HCT116 (cell line): ENCODE results near the gene GNAI1. TPM values are rescaled to one million over a fixed set of nuclear protein-coding genes. Genes with fewer than 3 reads are reported as not detected.

Source experiments
- ATAC-seq: fragments of 200-7000 bp; cut with Tn5 transposase; 2 replicates; pipeline ENCODE4 v1.9.1; 2020; ENCODE audit warnings: mild to moderate bottlenecking, moderate library complexity
- BruUV-seq: library from RNA; stranded (reverse); fragments of 400-500 nt; replicated peaks from 2 replicates; lab custom pipeline; 2021; lab: Mats Ljungman, UMichigan
- CTCF ChIA-PET: fragments of 300-600 bp; sonication (Branson Sonifier 250); formaldehyde crosslinking; loops from one replicate; lab custom pipeline; 2021; ENCODE audit warnings: antibody characterized with exemption; lab: Charles Lee
- POLR2A ChIA-PET: fragments of 300-600, 350-600 bp; sonication (Branson Sonifier 250); formaldehyde crosslinking; loops from one replicate; lab custom pipeline; 2021; ENCODE audit warnings: antibody characterized with exemption; lab: Charles Lee
- RAD21 ChIA-PET, 2 experiments: fragments of 300-600 bp; sonication (Branson Sonifier 250); formaldehyde crosslinking; loops; one replicate each; lab custom pipeline; 2023; ENCODE audit warnings: low total read pairs in 2 of 2; ENCODE audit not compliant: uncharacterized antibody in 2 of 2, unreplicated experiment in 2 of 2, low non-redundant PET in 1 of 2; lab: Charles Lee
- DNase-seq: peaks from one replicate; pipeline ENCODE4 v3.0.0-alpha.2; 2010; ENCODE audit warnings: low read depth, low spot score
- H2AFZ ChIP-seq: fragments of 200-600 bp; shearing (Covaris generic), sonication (generic); 2 replicates; pipeline ENCODE4 v1.6.1; 2017; ENCODE audit warnings: low read depth, mixed run types, mixed read lengths, antibody characterized with exemption, low read length; ENCODE audit not compliant: poor library complexity, severe bottlenecking
- H3K27ac ChIP-seq: 2 replicates; pipeline ENCODE4 v1.5.1; 2012; ENCODE audit warnings: low read depth, low read length
- H3K27me3 ChIP-seq: fragments of 200-600 bp; sonication (generic); 2 replicates; pipeline ENCODE4 v1.6.1; 2016; ENCODE audit warnings: mixed run types, low read length, mixed read lengths; ENCODE audit not compliant: insufficient read depth
- H3K36me3 ChIP-seq, 2 experiments: fragments of 200-500 bp in 1 of 2; fragments of 200-600 bp in 1 of 2; sonication (Bioruptor generic) in 1 of 2; sonication (generic) in 1 of 2; 2 replicates each; pipeline versions ENCODE4 v1.5.1 to v1.6.1; 2014 to 2016; ENCODE audit warnings: low read length in 2 of 2, inconsistent platforms in 1 of 2, mixed read lengths in 1 of 2, mixed run types in 1 of 2; ENCODE audit not compliant: insufficient read depth in 2 of 2, control insufficient read depth in 1 of 2
- H3K4me1 ChIP-seq, 2 experiments: fragments of 200-600 bp in 1 of 2; sonication (generic) in 1 of 2; 2 replicates each; pipeline versions ENCODE4 v1.5.1 to v1.6.1; 2012 to 2017; ENCODE audit warnings: low read length in 2 of 2, inconsistent platforms in 1 of 2, mild to moderate bottlenecking in 1 of 2, mixed read lengths in 1 of 2, mixed run types in 1 of 2, moderate library complexity in 1 of 2; ENCODE audit not compliant: insufficient read depth in 2 of 2, control insufficient read depth in 1 of 2
- H3K4me2 ChIP-seq: fragments of 200-600 bp; sonication (generic); 2 replicates; pipeline ENCODE4 v1.6.1; 2017; ENCODE audit warnings: mixed run types, low read length, mixed read lengths
- H3K4me3 ChIP-seq, 2 experiments: fragments of 200-600 bp in 1 of 2; sonication (generic) in 1 of 2; replicated peaks in 1 of 2; 2 replicates each; pipeline ENCODE4 v1.5.1; 2011 to 2016; ENCODE audit warnings: low read length in 2 of 2, control low read depth in 1 of 2, low read depth in 1 of 2, mild to moderate bottlenecking in 1 of 2, mixed read lengths in 1 of 2, mixed run types in 1 of 2
- H3K79me2 ChIP-seq: fragments of 200-600 bp; sonication (generic); 2 replicates; pipeline ENCODE4 v1.6.1; 2017; ENCODE audit warnings: mild to moderate bottlenecking, mixed run types, low read length, moderate library complexity, mixed read lengths; ENCODE audit not compliant: insufficient read depth
- H3K9ac ChIP-seq: fragments of 200-600 bp; sonication (generic); 2 replicates; pipeline ENCODE4 v1.6.1; 2016; ENCODE audit warnings: low read length, mixed read lengths
- H3K9me2 ChIP-seq: fragments of 200-600 bp; sonication (generic), shearing (Covaris generic); 2 replicates; pipeline ENCODE4 v1.6.1; 2017; ENCODE audit warnings: mixed run types, mild to moderate bottlenecking, moderate library complexity; ENCODE audit not compliant: insufficient read depth
- H3K9me3 ChIP-seq, 2 experiments: fragments of 200-500 bp in 1 of 2; fragments of 200-600 bp in 1 of 2; sonication (Bioruptor generic) in 1 of 2; sonication (generic) in 1 of 2; 2 replicates each; pipeline ENCODE4 v1.6.1; 2014 to 2017; ENCODE audit warnings: low read length in 2 of 2, mixed read lengths in 2 of 2, inconsistent platforms in 1 of 2, low read depth in 1 of 2, mild to moderate bottlenecking in 1 of 2, mixed run types in 1 of 2, moderate library complexity in 1 of 2; ENCODE audit not compliant: control insufficient read depth in 1 of 2, insufficient read depth in 1 of 2
- H4K20me1 ChIP-seq: fragments of 200-600 bp; sonication (generic), shearing (Covaris generic); 2 replicates; pipeline ENCODE4 v1.6.1; 2017; ENCODE audit warnings: mixed run types, mild to moderate bottlenecking, moderate library complexity; ENCODE audit not compliant: insufficient read depth
- CTCF ChIP-seq, 3 experiments: fragments of 200-600 bp in 1 of 3; sonication (generic) in 1 of 3; IDR thresholded peaks in 2 of 3; conservative IDR thresholded peaks in 1 of 3; 2 replicates each; pipeline ENCODE4 v1.5.1; 2012 to 2017; ENCODE audit warnings: low read depth in 2 of 3, low read length in 2 of 3, antibody characterized with exemption in 1 of 3, borderline replicate concordance in 1 of 3, control low read depth in 1 of 3, mild to moderate bottlenecking in 1 of 3, mixed read lengths in 1 of 3, mixed run types in 1 of 3, moderate library complexity in 1 of 3; ENCODE audit not compliant: insufficient read depth in 1 of 3
- SP1 ChIP-seq: IDR thresholded peaks from 2 replicates; pipeline ENCODE4 v1.6.1; 2012; ENCODE audit warnings: low read depth
- YY1 ChIP-seq: IDR thresholded peaks from 2 replicates; pipeline ENCODE4 v1.6.1; 2011; ENCODE audit warnings: low read length, low read depth, moderate library complexity, mild to moderate bottlenecking; ENCODE audit not compliant: insufficient replicate concordance; ENCODE audit errors: extremely low read depth
- ZFX ChIP-seq: fragments of 450-650 bp; IDR thresholded peaks from 2 replicates; pipeline ENCODE4 v1.6.1; 2017
- ZNF274 ChIP-seq: fragments of 200-500 bp; sonication (Bioruptor generic); IDR thresholded peaks from 2 replicates; pipeline ENCODE4 v1.6.1; 2014; ENCODE audit warnings: mild to moderate bottlenecking, low read depth, low read length, inconsistent platforms
- intact Hi-C: fragments of 100-400 bp; cut with micrococcal nuclease; formaldehyde crosslinking; loops from 2 replicates; pipeline ENCODE4 v1.10.0; 2022
- total RNA-seq: library from RNA; stranded (reverse); gene quantifications from one replicate; pipeline ENCODE4 v1.2.1, GENCODE V29; 2021; ENCODE audit not compliant: unreplicated experiment
- TF ChIP-seq, protein P1 (sequence below): IDR thresholded peaks from 2 replicates; pipeline ENCODE4 v1.6.1; 2012
- TF ChIP-seq, protein P2 (sequence below): IDR thresholded peaks from 2 replicates; pipeline ENCODE4 v1.6.1; 2012; ENCODE audit warnings: low read depth
- TF ChIP-seq, protein P3 (sequence below): IDR thresholded peaks from 2 replicates; pipeline ENCODE4 v1.6.1; 2011; ENCODE audit warnings: mild to moderate bottlenecking, low read length, moderate library complexity; ENCODE audit not compliant: insufficient replicate concordance; ENCODE audit errors: extremely low read depth

GNAI1 gene
- total RNA-seq, 1 experiment from 2014 or later = 148 TPM

GRCh38 chr7:80197627-80198026, 63.0 kb downstream of the GNAI1 start:
- Histone ChIP-seq H2AFZ (no peak overlapping the region), H3K9me2 (no peaks in the 10 kb centered on the region), H3K27me3 (no peaks in the 10 kb centered on the region), H4K20me1 (peaks cover 30% of the 10 kb centered on the region; the same call in 1 of the 2 replicates), H3K9me3 (no peaks in the 10 kb centered on the region), H3K9ac (no peak overlapping the region), H3K36me3 (peaks cover 21 to 35% of the 10 kb centered on the region in 2 experiments), H3K79me2 (peaks cover 100% of the 10 kb centered on the region), H3K4me2 (no peak overlapping the region), H3K4me3 (no peak overlapping the region), H3K4me1 (no peaks in the 10 kb centered on the region), H3K27ac (no peak overlapping the region)
- CTCF ChIA-PET = no interaction called here
- DNase-seq (no peak), ATAC-seq (no peak)
- no TSS peak for BruUV-seq
- no peak for TF ChIP-seq SP1
- no peak for TF ChIP-seq CTCF (IDR thresholded peaks at IDR 0.05 in 2 of 3, conservative IDR thresholded peaks at IDR 0.05 in 1 of 3; ENCODE audit: borderline replicate concordance in 1 of 3, insufficient read depth in 1 of 3, low read depth in 2 of 3, low read length in 2 of 3)
- TF ChIP-seq, protein P1, sequence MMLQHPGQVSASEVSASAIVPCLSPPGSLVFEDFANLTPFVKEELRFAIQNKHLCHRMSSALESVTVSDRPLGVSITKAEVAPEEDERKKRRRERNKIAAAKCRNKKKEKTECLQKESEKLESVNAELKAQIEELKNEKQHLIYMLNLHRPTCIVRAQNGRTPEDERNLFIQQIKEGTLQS = no peak
- no peak for TF ChIP-seq ZNF274
- TF ChIP-seq, protein P2, sequence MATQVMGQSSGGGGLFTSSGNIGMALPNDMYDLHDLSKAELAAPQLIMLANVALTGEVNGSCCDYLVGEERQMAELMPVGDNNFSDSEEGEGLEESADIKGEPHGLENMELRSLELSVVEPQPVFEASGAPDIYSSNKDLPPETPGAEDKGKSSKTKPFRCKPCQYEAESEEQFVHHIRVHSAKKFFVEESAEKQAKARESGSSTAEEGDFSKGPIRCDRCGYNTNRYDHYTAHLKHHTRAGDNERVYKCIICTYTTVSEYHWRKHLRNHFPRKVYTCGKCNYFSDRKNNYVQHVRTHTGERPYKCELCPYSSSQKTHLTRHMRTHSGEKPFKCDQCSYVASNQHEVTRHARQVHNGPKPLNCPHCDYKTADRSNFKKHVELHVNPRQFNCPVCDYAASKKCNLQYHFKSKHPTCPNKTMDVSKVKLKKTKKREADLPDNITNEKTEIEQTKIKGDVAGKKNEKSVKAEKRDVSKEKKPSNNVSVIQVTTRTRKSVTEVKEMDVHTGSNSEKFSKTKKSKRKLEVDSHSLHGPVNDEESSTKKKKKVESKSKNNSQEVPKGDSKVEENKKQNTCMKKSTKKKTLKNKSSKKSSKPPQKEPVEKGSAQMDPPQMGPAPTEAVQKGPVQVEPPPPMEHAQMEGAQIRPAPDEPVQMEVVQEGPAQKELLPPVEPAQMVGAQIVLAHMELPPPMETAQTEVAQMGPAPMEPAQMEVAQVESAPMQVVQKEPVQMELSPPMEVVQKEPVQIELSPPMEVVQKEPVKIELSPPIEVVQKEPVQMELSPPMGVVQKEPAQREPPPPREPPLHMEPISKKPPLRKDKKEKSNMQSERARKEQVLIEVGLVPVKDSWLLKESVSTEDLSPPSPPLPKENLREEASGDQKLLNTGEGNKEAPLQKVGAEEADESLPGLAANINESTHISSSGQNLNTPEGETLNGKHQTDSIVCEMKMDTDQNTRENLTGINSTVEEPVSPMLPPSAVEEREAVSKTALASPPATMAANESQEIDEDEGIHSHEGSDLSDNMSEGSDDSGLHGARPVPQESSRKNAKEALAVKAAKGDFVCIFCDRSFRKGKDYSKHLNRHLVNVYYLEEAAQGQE = no peak
- no peak for TF ChIP-seq YY1
- TF ChIP-seq, protein P3, sequence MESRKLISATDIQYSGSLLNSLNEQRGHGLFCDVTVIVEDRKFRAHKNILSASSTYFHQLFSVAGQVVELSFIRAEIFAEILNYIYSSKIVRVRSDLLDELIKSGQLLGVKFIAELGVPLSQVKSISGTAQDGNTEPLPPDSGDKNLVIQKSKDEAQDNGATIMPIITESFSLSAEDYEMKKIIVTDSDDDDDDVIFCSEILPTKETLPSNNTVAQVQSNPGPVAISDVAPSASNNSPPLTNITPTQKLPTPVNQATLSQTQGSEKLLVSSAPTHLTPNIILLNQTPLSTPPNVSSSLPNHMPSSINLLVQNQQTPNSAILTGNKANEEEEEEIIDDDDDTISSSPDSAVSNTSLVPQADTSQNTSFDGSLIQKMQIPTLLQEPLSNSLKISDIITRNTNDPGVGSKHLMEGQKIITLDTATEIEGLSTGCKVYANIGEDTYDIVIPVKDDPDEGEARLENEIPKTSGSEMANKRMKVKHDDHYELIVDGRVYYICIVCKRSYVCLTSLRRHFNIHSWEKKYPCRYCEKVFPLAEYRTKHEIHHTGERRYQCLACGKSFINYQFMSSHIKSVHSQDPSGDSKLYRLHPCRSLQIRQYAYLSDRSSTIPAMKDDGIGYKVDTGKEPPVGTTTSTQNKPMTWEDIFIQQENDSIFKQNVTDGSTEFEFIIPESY = no peak
- TF ChIP-seq ZFX = no peak
- POLR2A ChIA-PET = no interaction called here
- RAD21 ChIA-PET = no interaction called here
- intact Hi-C loops = no loop called here
